RWPE2 (cell line): ENCODE data around the gene ZMYND10.

Experiments
- ATAC-seq: fragments of 200-7000 bp; cut with Tn5 transposase; 3 replicates; pipeline ENCODE4 v1.9.1; 2021; ENCODE audit warnings: low read depth
- DNase-seq: peaks from one replicate; pipeline ENCODE4 v3.0.0-alpha.2; 2020; ENCODE audit warnings: low spot score
- H3K27ac ChIP-seq: fragments of 450-650 bp; 2 replicates; pipeline ENCODE4 v1.5.1; 2017; ENCODE audit warnings: mild to moderate bottlenecking; ENCODE audit not compliant: poor library complexity, severe bottlenecking
- H3K27me3 ChIP-seq: fragments of 250-450 bp; sonication (Bioruptor Pico); 2 replicates; pipeline ENCODE4 v1.5.1; 2021; ENCODE audit warnings: mild to moderate bottlenecking, moderate library complexity; ENCODE audit not compliant: insufficient read depth, poor library complexity, severe bottlenecking
- H3K36me3 ChIP-seq: fragments of 250-450 bp; sonication (Bioruptor Pico); 2 replicates; pipeline ENCODE4 v1.5.1; 2020; ENCODE audit warnings: low read depth, mild to moderate bottlenecking, moderate library complexity
- H3K4me1 ChIP-seq: fragments of 250-450 bp; sonication (Bioruptor Pico); 2 replicates; pipeline ENCODE4 v1.5.1; 2021; ENCODE audit warnings: mild to moderate bottlenecking, moderate library complexity; ENCODE audit not compliant: insufficient read depth, poor library complexity, severe bottlenecking
- H3K4me3 ChIP-seq: fragments of 250-450 bp; sonication (Bioruptor Pico); 2 replicates; pipeline ENCODE4 v1.5.1; 2021; ENCODE audit warnings: mild to moderate bottlenecking, moderate library complexity; ENCODE audit not compliant: severe bottlenecking
- H3K9me3 ChIP-seq: fragments of 250-450 bp; sonication (Bioruptor Pico); 2 replicates; pipeline ENCODE4 v1.5.1; 2021; ENCODE audit warnings: mild to moderate bottlenecking, moderate library complexity; ENCODE audit not compliant: severe bottlenecking
- TF ChIP-seq, protein P1 (sequence below): fragments of 450-650 bp; IDR thresholded peaks from one replicate; pipeline ENCODE4 v1.5.1; 2017; ENCODE audit warnings: mild to moderate bottlenecking, moderate library complexity; ENCODE audit not compliant: poor library complexity, severe bottlenecking

ZMYND10 gene

DNA sequence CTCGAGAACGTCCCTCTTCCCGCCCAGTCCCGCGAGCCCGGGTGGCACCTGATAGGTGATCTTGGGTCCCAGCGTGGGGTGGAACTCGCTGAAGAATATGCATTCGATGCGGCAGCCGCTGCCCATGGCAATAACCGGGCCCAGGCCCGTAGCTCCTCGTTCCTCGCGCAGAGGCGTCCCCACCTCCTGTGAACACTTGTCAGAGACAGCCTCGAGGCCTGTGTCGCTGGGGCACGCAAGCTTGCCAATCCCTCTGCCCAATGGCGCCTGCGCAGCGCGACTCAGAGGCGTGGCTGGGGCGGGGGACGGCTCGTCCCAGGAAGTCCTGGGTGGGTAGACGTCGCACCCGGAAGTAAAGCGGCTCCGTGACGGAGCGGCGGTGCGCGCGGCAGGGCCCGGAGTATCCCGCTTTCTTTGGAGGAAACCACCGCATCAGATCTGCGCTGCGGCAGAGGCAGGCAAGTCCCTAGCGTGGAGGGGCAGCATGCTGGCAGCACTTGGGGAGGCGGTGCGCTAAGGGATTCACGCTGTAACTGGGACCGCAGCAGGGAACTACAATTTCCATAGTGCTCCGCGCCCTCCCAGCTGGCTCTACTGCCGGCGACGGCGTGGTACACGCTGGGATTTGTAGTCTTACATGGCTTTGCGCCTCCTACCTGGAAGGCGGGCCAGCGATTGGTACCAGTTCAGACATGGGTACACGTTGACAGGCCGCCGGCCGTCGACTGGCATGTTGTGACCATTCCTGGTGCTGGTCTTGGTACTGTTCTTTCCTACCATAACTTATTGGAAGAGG is 5.2 kb upstream of the ZMYND10 start, which contains the start of the genes CYB561D2 and NPRL2:
CYB561D2 (plus strand) TSS at position 336 of the 796 bp plus-strand sequence. CDS start 572 bp downstream, outside the sequence.
NPRL2 (minus strand) TSS at position 249 of the 796 bp plus-strand sequence; CDS start at position 126, 123 bp downstream.
- peaks cover 12% of the 10 kb centered on the region; the same call in 1 of the 2 replicates for H3K36me3 ChIP-seq
- ATAC-seq, result peak; percentile 88

DNA sequence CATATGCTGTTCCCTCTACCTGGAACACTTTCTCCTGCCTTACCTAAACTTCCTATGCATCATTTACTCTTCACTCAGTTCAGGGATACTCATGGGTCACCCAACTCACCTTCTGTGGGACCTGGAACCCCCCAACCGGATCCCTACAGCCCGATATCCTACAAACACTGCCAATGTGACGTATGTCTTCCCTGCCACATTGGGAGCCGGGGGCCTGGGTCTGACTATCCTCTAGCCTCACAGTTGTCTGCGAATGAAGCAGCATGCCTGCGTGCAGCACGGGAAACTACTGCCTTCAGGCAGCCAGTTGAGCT is 4.6 kb upstream of the ZMYND10 start:
- ATAC-seq (no peak), DNase-seq (no peak)
- Histone ChIP-seq H3K27me3 (no peaks in the 10 kb centered on the region), H3K9me3 (no peaks in the 10 kb centered on the region), H3K4me1 (no peaks in the 10 kb centered on the region), H3K4me3 (peak overlapping the region; percentile 80), H3K36me3 (peaks cover 12% of the 10 kb centered on the region; the same call in 1 of the 2 replicates), H3K27ac (peak overlapping the region; percentile 53)
- TF ChIP-seq, protein P1, sequence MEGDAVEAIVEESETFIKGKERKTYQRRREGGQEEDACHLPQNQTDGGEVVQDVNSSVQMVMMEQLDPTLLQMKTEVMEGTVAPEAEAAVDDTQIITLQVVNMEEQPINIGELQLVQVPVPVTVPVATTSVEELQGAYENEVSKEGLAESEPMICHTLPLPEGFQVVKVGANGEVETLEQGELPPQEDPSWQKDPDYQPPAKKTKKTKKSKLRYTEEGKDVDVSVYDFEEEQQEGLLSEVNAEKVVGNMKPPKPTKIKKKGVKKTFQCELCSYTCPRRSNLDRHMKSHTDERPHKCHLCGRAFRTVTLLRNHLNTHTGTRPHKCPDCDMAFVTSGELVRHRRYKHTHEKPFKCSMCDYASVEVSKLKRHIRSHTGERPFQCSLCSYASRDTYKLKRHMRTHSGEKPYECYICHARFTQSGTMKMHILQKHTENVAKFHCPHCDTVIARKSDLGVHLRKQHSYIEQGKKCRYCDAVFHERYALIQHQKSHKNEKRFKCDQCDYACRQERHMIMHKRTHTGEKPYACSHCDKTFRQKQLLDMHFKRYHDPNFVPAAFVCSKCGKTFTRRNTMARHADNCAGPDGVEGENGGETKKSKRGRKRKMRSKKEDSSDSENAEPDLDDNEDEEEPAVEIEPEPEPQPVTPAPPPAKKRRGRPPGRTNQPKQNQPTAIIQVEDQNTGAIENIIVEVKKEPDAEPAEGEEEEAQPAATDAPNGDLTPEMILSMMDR, result no peak

More for the DNA sequence above, 5.2 kb upstream of the ZMYND10 start, which contains the start of the genes CYB561D2 and NPRL2:
- Histone ChIP-seq H3K4me1 (no peaks in the 10 kb centered on the region), H3K27me3 (no peaks in the 10 kb centered on the region), H3K27ac (peak within 1 kb of the TSS; percentile 53), H3K4me3 (peak within 1 kb of the TSS; percentile 80), H3K9me3 (no peaks in the 10 kb centered on the region)
- peak; percentile 95 for DNase-seq
- TF ChIP-seq, protein P1, result no peak

DNA sequence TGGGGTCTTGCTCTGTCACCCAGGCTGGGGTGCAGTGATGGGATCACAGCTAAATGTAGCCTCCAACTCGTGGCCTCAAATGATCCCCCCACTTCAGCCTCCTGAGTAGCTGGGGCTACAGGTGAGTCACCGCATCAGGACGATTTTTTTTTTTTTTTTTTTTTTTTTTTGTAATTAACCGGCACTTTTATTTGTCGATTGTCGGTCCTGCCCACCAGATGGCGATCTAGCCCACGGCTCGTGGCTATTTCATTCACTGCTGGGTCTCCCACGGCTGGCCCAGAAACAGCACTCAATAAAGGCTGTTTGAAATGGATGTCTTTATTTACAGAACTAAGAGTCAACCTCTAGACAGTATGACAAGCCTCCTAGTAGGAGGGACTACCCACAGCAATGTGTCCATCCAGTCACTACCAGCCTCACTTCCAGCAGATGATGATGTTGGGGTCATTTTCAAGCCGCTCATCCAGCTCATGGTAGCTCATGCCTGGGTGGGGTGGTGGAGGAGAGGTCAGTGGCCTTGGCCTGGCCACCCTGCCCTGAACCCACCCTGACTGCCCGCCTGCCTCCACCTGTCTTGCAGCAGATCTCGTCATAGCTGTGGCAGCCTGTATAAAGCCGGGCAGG is 1.8 kb upstream of the ZMYND10 start:
- no peak for ATAC-seq
- H3K9me3 ChIP-seq, result no peaks in the 10 kb centered on the region
- peaks cover 5% of the 10 kb centered on the region; the same call in 1 of the 2 replicates for H3K36me3 ChIP-seq
- no peaks in the 10 kb centered on the region for H3K4me1 ChIP-seq
- TF ChIP-seq, protein P1, result peak; percentile 84
- H3K4me3 ChIP-seq, result no peak overlapping the region
- no peaks in the 10 kb centered on the region for H3K27me3 ChIP-seq
- H3K27ac ChIP-seq, result no peak overlapping the region
- no peak for DNase-seq

DNA sequence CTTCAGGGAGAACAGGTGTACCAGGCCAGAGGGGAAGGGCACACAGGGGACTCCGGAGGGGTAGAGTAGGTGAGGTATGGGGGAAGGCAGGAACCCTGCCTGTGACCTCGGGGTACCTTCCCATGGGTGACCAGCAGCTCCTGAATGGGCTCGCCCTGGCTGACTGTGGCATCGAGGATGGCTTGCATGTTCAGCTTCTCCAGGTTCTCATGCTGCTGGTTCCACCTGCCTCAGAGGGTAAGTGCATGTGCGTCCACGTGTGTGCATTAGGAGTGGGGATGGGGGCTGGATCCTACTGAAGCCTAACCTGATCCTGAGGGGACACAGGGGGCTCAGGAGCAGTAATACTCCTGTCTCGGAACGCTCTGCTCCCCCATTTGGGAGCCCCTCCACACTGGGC is 524 bp downstream of the ZMYND10 start:
- no peak for DNase-seq
- TF ChIP-seq, protein P1, result no peak
- Histone ChIP-seq H3K4me1 (peaks cover 6% of the 10 kb centered on the region), H3K27me3 (no peaks in the 10 kb centered on the region), H3K36me3 (peaks cover 5% of the 10 kb centered on the region; the same call in 1 of the 2 replicates), H3K9me3 (no peaks in the 10 kb centered on the region), H3K27ac (no peak overlapping the region), H3K4me3 (no peak overlapping the region)
- no peak for ATAC-seq
